Stomach (tissue), 4 donors: ENCODE results near the gene ARL3.

ENCODE experiments used
- CTCF ChIP-seq, 7 experiments: fragments of 450-650 bp in 4 of 7; fragments of 200-600 bp in 3 of 7; sonication (generic) in 3 of 7; IDR thresholded peaks; one replicate each; pipeline ENCODE4 v1.5.1; 2016 to 2019; ENCODE audit warnings: antibody characterized with exemption in 7 of 7, control low read depth in 2 of 7, mild to moderate bottlenecking in 1 of 7
- POLR2AphosphoS5 ChIP-seq, 3 donors: sonication (generic); formaldehyde crosslinking; IDR thresholded peaks; one replicate each; pipeline ENCODE4 v1.6.1; 2016; ENCODE audit warnings: antibody characterized with exemption in 3 of 3

DNA sequence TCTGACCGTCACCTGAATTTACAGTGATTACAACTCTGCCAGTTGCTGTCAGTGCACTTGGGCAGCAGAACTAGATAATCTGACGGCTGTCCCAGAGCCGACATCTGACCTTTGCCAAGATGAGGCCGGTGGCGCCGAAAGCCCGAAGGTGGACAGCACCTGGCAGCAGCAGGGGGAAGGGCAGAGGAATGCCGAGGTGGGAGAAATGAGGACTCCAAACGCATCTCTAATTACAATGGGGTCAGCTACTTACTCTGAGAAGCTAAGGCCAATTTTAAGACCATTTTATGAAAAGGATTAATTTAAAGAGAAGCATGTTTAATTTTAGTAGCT lies 36.2 kb downstream of the ARL3 start:
- TF ChIP-seq POLR2AphosphoS5 (IDR thresholded peaks at IDR 0.05) (no peak), CTCF (IDR thresholded peaks at IDR 0.05) (no peak)
